HG02884 (cell line): ENCODE data around the gene YPEL1.
"Not testable (repeated sequence)": the region's sequence is repeated elsewhere in the genome, so short reads cannot be mapped to it uniquely, and the experiment has no call there.

Experiments used
- ATAC-seq: cut with Tn5 transposase; IDR thresholded peaks from one replicate; pipeline ENCODE4 v1.9.1; 2021; ENCODE audit warnings: mild to moderate bottlenecking, moderate library complexity; ENCODE audit not compliant: unreplicated experiment

The YPEL1 gene

DNA sequence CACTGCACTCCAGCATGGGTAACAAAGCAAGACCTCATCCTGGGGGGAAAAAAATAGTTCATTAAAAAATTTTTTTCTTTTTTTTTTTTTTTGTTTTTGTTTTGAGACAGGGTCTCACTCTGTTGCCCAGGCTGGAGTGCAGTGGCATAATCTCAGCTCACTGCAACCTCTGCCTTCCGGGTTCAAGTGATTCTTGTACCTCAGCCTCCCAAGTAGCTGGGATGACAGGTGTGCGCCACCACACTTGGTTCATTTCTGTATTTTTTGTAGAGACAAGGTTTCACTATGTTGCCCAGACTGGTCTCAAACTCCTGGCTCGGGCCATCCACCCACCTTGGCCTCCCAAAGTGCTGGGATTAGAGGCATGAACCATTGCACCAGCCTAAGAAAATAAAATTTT lies 11.1 kb downstream of the YPEL1 start:
- ATAC-seq: not testable (repeated sequence)

DNA sequence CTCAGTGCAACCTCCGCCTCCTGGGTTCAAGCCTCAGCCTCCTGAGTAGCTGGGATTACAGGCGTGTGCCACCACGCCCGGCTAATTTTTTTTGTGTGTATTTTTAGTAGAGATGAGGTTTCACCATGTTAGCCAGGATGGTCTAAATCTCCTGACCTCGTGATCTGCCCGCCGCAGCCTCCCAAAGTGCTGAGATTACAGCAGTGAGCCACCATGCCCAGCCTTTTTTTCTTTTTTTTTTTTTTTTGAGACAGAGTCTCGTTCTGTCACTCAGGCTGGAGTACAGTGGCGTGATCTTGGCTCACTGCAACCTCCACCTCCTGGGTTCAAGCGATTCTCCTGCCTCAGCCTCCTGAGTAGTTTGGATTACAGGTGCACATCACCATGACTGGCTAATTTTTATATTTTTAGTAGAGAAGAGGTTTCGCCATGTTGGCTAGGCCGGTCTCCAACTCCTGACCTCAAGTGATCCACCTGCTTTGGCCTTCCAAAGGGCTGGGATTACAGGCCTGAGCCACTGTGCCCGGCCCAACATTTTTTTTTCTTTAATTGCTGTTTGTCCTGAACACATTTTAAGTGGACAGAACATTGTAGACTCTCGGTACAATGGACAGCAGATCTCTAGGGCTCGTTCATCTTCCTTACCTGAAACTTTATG lies 14.3 kb downstream of the YPEL1 start:
- not testable (repeated sequence) for ATAC-seq

DNA sequence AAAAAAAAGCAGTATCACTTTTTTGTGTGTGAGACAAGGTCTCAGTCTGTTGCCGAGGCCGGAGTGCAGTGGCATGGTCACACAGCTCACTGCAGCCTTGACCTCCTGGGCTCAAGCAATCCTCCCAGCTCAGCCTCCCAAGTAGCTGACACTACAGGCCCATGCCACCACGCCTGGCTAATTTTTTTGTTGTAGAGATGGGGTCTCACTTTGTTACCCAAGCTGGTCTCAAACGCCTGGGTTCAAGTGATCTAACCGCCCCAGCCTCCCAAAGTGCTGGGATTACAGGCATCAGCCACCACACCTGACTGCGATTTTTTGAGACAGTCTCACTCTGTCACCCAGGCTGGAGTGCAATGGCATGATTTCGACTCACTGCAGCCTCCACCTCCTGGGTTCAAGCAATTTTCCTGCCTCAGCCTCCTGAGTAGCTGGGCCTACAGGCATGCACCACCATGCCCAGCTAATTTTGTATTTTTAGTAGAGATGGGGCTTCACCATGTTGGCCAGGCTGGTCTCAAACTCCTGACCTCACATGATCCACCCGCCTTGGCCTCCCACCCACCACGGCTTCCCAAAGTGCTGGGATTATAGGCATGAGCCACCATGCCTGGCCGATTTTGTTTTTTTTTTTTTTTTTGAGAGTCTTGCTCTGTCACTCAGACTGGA lies 15.3 kb downstream of the YPEL1 start:
- not testable (repeated sequence) for ATAC-seq

DNA sequence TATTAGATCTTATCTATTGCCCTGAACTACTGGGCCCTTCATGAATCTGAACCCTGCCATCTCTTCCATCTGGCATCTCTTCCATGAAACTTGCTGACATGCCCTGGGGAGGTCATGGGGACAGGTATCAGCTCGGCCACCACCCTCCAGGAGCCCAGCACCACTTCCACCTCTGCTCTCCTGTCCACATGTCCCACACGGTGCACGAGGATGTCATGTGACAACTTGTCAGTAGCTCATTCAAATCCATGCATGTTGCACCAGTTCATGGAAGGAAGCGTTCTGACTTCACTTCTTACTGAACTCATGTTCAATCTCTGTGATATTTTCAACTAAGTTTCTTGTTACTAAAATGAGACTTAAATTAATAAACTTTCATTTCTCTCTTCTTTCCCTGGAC lies 16.6 kb downstream of the YPEL1 start:
- ATAC-seq: no peak

DNA sequence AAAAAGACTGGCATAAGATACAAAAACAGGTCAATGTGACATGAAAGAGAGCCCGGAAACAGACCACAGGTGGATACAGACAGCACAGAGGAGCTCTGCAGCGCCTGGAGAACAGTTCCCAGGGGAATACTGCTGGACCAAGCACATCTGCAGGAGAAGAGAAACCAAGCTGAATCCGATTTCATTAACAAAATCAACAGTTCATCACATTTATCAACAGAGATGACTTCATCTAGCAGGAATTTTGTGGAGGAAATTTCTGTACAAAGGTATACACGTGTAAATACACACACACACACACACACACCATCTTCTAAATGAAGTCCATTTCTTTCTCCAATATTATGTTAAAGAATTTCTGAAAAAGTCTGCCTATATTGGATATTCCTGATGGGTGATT lies 17.1 kb downstream of the YPEL1 start:
- ATAC-seq: no peak

DNA sequence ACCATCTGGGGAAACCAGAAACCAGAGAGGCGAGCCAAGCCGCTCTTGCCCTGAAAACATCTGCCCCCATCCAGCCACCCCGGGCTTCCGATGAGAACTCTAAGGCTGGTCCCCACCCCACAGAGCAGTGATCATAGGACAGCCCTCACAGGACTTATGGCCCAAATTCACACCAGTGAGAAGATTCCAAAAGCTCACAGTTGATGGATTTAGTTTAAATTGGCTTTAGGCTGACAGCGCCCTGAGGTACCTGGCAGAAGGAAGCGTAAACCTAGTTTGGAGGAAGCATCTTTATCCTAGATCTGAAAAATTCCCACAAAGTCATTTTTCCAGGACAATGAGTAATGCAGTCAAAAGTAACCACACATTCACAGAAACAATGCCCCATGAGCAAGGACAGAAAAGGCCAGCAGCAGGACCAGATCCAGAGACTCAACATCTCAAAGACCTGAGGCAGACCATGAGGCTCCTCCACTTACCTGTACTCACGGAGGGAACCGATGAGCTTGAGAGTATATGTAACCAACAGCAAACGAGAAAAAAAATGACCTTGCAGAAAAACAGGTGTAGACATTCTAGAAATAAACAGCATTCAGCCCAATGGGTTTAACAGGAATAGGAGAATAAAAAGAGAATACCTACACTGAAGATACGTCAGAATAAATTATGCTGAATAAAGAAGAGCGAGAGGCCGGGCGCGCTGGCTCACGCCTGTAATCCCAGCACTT lies 19.0 kb downstream of the YPEL1 start:
- ATAC-seq: not testable (repeated sequence)

DNA sequence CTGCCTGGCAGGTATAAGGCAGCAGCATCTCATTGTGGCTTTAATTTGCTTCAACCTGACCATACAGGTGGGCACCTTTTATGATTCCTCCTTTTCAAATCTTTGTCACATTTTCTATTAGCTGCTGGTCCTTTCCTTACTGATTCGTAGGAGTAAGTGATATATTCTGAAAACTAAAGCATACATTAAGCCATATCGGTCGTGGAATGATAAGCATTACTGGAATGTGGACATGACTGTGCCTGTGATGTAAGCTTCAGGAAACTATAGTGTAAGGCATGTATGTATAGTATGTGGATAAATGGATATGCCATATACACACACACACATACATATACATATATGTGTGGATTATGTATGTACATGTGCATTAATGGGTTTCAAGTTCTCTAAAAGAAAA lies 20.8 kb downstream of the YPEL1 start:
- ATAC-seq: no peak

DNA sequence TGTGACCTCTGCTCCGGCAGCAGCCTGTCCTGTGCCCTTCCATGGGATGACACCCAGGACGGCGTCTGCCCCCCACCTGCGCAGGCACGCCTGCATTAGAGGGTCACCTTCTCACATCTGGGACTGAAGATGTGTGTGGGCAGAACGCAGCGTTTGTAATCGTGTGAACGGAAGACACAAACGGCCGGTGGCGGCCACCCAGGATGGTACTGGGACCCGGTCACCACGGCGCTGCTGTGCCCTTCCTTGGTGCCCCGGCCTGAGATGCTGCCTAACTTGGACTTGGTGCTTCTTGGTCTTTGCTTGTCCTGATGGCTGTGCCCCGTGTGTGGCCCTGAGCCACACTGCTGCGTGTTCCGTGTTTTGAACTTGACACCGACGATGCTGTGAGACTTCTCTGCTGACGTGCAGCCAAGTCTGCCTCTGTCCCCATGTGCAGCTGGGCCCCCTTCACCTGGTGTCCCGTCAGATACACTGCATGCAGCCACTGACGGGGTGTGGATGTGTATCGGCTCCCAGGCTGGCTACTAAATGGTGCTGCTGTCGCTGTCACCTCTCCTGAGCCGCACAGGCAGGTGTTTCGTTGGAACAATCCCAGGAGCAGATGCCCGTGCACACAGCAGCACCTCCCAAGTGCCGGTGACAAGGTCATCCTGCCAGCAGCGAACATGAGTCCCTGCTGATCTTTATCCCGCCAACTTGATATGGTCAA lies 21.4 kb downstream of the YPEL1 start:
- ATAC-seq: no peak

DNA sequence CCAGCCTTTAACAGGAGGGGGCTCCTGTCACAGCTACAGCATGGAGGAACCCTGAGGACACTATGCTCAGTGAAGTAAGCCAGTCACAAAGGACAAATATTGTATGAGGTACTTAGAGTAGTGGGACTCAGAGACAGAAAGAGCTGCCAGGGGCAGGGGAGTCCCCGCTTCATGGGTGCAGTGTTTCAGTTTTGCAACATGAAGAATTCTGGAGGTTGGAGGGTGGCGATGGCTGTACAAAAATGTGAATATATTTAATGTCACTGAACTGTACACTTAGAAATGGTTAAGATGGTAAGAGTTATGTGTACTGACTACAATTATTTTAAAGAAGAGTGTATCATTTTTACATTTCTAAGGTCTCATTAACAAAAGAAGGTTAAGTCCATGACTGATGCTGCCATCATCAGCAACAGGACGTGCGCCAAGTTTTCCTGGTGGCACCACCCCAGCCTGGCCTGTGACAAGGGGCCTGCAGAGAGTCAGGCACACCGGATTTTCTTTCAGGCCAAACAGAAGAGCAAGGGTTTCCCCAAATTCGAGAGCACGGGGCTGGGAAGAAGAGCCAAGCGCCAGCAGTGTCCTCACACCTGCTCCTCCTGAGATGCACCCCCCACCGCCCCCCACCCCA lies 22.1 kb downstream of the YPEL1 start:
- ATAC-seq: no peak

DNA sequence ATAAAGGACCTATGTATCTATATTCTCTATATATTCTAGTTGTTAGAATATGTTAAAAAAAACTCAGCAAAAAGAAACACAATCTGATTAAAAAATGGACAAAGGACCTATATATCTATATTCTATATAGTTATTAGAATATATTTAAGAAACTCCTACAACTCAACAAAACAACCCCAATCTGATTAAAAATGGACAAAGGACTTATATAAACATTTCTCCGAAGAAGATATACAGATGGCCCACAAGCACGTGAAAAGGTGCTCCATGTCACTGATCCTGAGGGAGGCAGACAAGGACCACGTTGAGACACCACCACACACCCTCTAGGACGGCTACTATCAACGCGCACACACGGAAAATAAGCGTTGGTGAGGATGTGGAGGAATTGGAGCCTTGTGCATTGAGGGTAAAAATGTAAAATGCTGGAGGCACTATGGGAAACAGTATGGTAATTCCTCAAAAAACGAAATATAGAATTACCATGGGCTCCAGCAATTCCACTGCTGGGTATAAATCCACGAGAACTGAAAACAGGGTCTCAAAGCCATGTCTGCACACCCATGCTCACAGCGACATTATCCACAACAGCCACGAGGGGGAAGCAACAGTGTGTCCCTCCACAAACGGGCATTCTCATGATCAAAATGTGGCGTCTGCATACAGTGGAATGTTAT lies 22.7 kb downstream of the YPEL1 start:
- no peak for ATAC-seq

DNA sequence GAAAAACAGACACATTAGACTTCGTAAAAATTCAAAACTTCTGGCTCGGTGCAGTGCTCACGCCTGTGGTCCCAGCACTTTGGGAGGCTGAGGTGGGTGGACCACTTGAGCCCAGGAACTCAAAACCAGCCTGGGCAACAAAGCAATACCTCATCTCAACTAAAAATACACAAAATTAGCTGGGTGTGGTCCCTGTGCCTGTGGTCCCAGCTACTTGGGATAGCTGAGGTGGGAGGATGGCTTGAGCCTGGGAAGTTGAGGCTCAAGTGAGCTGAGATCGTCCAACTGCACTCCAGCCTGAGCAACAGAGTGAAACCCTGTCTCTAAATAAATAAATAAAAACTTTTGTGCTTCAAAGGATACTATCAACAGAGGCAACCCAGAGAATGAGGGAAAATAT lies 23.7 kb downstream of the YPEL1 start:
- ATAC-seq: no peak

DNA sequence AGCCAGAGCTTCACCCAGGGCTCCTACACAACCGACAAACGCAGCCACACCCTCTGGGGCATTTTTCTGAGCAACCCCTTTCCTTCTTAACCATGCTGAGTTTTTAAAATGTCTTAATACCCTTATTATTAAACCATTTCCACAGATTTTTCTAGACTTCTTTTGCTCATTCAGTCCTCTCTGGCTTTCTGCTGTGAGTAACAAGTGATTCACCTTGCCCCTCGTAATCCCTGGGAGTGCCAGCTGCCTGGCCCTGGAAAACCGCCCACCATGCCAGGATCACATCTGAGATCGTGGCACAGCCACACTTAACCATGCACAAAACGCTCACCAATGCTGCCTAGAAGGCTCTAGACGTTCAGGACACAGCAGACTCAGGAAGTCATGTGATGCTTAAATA lies 25.4 kb downstream of the YPEL1 start:
- no peak for ATAC-seq

DNA sequence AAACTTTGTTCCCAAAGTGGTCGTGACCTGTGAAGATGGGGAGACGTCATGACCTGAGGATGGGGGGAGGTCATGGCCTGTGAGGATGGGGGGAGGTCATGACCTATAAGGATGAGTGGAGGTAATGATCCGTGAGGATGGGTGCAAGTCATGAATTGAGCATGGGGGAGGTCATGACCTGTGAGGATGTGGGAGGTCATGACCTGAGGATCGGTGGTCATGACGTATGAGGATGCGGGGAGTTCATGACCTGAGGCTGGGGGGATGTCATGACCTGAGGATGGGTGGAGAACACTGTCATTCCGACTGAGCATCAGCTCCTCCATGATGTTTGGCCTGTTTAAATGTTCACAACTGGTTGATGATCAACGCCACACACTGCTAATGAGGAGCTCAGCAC lies 25.9 kb downstream of the YPEL1 start:
- no peak for ATAC-seq

DNA sequence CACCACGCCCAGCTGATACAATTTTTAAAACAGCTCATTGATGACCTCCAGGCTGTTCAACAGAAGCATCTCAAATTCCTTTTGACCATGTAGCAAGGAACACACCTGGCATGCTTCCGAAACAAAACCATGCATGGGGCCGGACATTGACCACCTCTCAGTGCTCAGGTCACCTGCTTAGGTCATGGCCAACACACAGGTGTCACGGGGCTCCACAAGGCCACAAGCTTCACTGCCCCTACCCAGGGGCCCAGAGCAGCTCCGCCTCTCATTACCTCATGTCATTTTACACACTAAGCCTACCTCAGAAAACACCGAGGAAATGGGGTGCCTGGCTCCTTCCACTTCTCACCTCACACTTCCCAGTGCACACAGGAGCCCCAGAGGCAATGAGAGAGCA lies 26.6 kb downstream of the YPEL1 start:
- ATAC-seq: no peak

DNA sequence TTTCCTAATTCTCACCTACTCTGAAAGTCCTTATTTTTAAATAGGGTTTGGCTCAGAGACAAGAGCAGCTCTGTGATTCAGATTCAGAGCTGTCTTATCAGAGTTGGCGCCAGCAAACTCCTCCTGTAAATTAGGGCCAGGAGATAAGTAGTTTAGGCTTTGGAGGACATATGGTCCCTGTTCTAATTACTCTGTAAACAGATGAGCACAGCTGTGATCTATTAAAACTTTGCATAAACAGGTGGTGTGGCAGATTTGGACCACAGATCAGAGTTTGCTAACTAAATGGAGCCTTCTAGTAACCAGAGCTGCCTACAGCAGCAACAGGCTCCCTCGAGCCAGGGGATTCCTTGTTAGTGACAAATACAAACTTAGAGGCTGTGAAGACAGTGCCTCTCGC lies 27.9 kb downstream of the YPEL1 start:
- ATAC-seq: no peak

DNA sequence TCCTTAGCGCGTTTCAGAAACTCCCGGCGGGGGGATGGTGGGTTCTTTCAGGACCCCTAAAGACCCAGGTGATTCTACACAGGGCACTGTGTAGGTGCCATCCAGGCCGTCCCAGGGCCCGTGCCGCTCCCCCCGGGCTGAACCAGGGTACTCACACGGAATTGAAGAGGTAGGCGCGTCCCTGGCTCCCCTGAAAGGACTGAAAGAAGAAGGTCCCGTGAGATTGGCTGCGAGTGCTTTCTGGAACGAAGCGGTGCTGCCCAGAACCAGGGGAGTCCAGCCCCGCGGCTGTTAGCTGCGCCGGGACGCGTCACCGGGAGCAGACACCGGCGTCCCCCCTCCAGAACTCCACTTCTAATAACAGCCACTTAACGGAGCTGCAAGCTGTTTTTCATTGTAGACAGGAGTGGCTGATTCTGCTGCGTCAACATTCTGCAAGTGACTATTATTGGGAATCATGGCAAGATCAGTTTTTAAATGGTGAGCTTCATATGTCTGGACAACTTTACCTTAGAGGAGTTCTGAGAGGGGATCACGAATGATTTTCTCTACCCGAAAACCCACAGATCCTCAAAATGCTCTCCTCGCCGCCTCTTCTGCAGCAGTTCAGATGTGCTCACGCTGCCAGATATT lies 31.8 kb downstream of the YPEL1 start:
- ATAC-seq: no peak

DNA sequence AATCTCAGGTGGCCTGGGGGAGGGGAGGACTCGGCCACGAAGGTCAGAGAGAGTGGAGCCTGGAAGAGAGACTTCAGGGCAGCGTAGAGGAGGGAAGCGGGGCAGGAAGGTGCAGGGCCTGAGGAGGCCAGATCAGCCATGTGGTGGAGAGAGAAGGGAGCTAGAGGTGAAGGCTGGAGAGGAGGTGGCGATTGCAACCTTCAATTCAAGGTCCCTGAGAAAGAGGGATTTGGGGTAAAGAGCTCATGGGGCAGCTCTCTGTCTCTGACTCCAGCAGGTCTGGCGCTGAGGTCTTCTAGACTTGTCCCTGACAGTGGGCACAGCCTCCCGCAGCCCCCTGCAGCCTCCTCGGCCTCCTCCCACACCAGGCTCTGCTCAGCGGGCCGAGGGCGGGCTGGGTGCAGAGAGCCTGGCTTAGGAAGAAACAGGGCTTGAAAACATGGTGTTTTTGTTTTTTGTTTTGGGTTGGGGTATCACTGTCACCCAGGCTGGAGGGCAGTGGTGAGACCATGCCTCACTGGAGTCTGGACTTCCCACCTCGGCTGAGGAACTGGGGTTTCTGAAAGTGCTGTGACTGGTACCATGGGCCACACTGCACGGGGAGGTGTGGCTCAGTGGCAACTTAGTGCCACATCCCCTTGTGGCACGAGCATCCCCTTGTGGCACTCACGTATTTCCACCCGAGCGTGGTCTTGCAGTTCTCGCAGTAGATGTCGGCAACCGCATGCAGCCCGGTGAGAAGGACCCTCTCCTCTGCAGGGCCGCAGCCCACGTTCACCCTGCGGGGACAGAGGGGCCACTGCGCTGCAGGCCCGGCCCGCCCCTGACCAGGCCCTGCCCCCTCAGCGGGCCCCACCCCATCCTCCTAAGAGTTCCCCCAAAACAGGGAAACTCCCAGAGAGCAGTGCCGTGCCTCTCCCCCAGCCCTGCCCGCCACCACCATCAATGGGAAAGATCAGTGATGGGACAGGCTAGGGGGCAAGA lies 32.6 kb downstream of the YPEL1 start:
- ATAC-seq: no peak

DNA sequence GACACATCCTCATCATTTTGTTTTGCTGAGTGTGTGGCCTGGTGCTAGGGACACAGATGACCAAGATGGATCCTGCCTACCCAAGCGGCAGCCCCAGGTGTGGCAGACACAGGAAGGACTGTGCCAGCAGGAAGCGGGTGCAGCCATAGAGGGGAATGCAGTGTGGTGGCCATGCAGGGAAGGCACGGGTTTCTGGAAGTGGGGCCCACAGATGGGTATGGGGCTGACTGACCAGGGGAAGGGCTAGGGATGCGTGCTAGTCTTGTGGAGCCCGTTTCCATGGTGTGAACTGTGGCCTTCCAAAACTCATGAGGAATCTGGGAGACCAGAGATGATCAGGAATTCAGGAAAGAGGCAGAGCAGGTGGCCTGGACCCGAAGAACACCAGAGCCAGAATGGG lies 33.5 kb downstream of the YPEL1 start:
- ATAC-seq: no peak

DNA sequence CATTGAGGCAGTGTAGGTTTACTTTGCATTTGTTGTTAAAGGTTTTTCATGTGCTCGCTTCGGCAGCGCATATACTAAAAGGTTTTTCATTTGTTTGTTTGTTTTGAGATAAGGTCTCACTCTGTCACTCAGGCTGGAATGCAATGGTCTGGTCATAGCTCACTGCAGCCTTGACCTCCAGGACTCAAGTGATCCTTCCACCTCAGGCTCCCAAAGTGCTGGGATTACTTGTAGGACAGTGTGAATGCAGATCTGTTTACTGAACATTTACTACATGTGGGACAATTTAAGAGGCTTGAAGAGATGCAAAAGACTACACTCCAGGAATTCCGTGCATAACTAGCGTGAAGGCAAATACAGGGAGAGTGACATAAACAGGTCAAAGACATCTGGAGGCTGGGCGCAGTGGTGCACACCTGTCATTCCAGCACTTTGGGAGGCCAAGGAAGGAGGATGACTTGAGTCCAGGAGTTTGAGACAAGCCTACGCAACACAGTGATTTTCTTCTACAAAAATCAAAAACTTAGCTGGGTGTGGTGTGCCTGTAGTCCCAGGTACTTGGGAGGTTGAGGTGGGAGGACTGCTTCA lies 34.1 kb downstream of the YPEL1 start:
- ATAC-seq: no peak
